Renal pelvis (tissue), 4 donors: Measurements from ENCODE around the gene RAC2. TPM values are rescaled to one million over a fixed set of nuclear protein-coding genes. Genes with fewer than 3 reads are reported as not detected.
"Not testable (repeated sequence)": the region's sequence is repeated elsewhere in the genome, so short reads cannot be mapped to it uniquely, and the experiment has no call there.

ENCODE experiments used
- DNase-seq: peaks from one replicate; pipeline ENCODE4 v3.0.0-alpha.2; 2013
- polyA plus RNA-seq, 3 donors: library from polyadenylated mRNA; unstranded; fragments of 120-200 nt; gene quantifications; one replicate each; pipeline ENCODE4 v1.2.1, GENCODE V29; 2013; ENCODE audit not compliant: insufficient read length in 3 of 3

Gene RAC2
- polyA plus RNA-seq, 3 donors: 5.5 to 7.5 (median 6.3) TPM

DNA sequence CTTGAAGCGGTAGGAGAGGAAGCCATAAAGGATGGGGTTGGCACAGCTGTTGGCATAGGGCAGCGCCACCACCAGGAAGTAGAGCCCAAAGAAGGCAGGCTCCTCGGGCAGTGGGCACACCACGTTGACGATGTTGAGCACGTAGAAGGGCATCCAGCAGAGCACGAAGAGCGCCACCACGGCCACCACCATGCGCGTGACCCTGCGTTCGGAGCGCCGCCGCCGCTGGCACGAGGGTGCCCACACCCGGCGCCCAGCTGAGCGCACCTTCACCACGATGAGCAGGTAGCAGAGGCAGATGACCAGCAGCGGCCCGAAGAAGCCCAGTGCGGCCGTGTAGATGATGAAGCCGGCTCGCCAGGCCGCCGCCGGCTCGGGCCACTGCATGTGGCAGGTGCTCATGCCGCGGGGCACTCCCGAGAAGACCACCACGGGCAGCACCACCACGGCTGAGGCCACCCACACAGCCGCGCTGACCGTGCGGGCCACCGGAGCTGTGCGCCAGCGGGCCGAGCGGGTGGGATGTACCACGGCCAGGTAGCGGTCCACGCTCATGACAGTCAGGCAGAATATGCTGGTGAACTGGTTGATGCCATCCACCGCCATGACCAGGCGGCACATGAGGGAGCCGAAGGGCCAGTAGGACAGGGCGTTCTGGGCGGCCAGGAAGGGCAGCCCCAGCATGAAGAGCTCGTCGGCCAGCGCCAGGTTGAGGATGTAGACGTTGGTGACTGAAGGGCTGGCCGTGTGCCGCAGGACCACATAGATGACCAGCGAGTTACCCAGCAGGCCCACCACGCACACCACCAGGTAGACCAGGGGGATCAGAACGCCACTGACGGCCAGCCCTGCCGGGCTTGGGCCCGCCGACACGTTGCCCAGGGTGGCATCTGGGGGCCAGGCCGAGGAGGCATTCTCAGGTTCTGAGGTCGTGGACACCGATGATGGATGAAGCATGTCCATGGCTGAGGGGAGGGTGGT, 36.9 kb downstream of the RAC2 start:
- DNase-seq: no peak

DNA sequence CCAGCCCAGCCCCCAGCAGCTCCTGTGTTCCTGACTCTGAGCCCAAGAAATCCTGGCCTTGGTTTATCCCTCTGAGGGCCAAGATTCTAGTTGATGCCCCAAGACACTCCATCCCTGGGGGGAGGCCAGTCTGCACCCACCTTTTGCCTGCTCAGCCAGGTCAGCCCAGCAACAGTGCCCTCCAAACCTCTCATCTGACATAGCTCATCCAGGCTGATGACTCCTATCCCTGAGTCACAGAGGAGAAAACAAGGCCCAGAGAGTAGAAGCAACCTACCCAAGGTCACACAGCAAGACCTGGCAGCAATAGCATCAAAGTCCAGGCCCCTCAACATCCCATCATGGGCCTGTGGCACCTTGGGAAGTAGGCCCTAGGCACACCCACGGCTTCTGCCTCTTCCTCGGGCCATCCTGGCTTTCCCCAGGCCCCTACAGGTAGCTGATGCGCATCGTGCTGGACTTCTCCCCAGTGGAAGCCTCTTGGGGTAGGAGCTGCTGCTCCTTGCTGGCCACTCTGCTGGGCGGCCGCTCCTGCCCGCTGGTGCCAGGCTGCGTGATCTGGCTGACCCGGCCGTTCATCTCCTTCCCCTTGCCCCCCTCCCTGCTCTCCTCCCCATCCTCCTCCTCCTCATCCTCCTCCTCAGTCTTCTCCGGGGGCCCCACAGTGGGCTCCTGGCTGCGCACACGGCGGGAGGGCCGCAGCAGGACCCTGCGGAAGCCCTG, 37.8 kb downstream of the RAC2 start:
- DNase-seq: no peak

DNA sequence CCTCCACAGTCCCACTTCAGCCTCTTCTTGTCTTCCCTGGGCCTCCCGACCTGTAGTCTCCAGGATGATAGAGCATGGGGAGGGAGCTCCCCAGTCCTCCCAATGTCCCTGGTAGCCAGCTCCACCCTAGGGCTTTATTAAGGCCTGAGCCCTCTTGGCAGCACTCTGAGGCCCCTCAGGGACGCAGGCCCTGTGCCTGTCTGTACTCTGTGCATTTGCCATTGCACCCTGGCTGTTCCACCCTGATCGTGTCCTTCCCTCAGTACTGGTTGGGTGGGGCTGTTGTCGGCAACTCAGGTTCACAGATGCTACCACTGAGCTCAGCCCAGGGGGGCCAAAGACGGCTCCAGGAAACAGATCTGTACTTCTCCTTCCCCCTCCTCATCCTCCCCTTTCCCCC, 39.0 kb downstream of the RAC2 start:
- no peak for DNase-seq

DNA sequence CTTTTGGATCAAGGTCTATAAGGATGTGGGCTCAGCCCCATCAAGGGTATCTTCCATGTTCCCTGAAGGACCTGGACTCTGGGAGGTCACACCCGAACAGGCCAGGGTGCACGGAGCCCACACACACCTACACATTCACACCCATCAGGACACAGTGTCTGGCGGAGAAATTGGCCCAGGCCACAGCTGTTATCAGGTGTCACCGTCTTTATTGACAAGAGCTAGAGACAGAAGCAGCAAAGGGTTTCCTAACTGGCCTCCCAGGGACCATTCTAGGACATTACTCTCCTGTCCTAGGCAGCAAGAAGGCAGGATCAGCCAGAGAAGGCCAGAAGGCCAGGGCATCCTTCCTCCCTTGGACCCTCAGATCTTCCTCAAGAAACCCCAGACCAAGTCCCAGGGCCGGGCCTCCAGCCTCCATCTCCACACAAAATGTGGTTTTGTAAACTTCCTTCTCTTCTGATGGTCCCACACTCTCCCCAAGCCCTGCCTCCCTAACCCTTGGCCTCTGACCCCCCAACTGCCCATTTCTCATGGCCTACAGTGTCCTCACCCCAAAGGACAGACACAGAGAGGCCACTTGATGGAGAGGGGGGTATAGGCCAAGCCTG, 39.9 kb downstream of the RAC2 start:
- no peak for DNase-seq

DNA sequence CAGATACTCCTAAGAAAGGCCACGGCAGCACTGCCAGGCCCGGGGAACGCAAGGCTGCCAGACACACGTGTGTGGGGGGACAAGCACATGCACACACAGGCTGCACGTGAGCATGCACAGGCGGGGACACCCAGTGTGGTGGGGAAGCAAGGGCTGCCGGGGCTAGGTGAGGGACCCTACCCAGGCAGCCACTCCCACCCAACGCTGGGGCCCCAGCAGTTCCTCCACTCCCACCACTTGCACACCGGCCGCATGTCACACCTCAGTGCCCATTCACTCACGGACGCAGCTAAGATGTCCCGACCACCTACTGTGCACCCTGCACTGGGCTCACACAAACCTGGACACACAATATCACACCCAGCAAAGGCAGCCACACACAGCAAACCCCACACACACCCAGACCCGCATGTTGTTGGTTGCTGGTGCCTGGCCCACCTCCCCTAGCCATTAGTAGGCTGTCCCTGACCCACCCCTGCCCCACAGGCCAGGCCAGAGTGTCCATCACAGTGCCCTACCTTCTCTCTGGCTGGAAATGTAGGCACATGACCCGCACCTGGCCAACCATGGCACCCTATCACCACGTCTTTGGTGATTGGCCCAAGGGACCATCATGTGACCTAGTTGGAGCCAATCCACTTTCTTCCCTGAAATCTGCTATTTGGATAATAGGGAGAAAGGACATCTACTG, 40.6 kb downstream of the RAC2 start:
- DNase-seq: no peak

DNA sequence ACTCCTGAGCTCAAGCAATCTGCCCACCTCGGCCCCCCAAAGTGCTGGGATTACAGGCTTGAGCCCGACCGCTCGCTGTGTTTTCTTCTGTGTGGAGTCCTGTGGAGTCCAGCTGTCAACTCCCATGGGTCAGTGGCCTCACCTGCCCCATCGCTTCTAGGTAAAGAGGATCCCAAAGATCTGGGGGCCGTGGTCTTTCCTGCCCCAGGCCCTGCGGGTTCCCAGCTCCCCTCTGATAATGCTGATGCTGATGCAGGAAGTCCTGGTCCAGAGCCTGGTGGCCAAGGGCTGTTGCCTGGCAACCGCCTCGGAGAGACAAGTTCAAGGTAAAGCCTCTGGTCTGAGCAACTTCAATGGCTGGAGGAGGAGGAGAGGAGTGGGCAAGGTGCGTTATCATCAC, 41.4 kb downstream of the RAC2 start:
- DNase-seq: no peak

DNA sequence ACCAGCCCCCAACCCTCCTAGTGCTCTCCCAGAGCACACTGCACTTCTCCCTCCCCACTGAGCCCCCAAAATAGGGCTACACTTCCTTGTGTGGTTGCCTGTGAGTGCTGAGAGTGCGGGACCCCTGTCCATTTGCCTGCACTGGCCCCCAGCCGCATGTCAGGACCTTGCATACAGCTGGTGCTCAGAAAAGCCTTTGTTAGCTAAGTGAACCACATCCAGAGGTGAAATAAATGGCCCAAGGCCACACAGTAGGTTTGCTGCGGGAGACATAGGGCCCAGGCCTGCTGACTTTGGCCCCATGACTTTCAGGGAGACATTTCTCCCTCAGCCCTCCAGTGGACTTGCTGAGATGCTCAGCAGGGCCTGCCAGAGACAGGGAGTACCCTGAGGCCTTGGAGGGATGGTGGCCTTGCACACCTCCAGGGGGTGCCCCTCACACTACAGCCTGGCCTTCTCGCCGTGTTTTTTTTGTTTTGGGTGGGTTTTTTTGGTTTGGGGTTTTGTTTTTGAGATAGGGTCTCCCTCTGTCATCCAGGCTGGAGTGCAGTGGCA, 42.0 kb downstream of the RAC2 start:
- no peak for DNase-seq

DNA sequence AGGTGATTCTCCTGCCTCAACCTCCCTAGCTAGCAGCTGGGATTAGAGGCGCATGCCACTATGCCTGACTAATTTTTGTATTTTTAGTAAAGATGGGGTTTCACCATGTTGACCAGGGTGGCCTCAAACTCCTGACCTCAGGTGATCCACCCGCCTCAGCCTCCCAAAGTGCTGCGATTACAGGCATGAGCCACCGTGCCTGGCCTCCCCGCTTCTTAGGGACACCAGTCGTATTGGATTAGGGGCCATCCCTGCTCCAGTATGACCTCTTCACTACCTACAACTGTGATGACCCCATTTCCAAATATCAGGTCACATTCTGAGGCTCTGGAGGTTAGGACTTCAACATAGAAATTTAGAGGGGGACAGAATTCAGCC, 42.6 kb downstream of the RAC2 start:
- not testable (repeated sequence) for DNase-seq

DNA sequence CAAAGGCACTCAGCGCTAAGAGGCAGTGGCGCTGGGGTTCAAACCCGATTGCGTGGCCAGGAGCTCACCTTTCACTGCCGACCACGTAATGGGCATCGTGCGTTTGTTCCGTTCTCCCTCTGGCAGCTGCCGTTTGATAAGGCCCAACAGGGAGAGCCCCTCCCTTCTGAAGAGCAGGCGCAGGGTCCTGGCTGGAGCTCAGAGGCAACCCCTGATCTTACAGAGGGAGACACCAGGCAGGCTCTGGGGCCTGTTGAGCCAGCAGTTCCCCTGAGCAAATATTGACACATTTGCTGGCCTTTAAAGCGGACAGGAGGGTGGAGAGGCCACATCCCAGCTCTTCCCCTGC, 44.3 kb downstream of the RAC2 start:
- DNase-seq: no peak

DNA sequence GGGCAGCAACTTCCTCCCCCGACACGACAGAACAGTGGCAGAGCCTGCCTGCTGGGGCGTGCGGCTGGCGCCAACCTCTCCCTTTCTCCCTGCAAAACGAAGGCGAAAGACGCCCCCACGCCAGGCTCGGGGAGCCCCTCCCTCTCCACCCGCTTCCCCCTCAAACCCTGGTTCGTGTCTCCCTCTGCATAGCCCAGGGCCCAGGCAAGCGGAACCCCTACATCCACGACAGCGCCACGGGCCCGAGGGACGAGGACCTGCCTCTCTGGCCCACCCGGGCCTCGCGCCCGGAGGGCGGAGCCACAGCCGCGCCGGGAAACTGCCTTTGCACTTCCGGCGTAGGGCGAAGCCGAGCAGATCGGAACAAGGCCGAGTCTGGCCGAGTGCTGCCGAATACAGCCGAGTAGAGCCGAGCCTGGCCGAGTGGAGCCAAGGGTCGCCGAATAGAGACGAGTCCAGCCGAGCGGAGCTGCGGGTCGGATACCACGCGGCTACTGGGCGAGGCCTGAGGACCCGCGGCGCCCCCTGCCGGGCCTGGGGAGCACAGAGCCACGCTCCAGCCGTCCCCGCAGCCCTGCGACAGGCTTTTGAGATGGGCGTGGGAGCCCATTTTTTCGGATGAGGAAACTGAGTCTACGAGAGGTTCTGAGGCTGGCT, 44.8 kb downstream of the RAC2 start:
- peak; percentile 98 for DNase-seq

DNA sequence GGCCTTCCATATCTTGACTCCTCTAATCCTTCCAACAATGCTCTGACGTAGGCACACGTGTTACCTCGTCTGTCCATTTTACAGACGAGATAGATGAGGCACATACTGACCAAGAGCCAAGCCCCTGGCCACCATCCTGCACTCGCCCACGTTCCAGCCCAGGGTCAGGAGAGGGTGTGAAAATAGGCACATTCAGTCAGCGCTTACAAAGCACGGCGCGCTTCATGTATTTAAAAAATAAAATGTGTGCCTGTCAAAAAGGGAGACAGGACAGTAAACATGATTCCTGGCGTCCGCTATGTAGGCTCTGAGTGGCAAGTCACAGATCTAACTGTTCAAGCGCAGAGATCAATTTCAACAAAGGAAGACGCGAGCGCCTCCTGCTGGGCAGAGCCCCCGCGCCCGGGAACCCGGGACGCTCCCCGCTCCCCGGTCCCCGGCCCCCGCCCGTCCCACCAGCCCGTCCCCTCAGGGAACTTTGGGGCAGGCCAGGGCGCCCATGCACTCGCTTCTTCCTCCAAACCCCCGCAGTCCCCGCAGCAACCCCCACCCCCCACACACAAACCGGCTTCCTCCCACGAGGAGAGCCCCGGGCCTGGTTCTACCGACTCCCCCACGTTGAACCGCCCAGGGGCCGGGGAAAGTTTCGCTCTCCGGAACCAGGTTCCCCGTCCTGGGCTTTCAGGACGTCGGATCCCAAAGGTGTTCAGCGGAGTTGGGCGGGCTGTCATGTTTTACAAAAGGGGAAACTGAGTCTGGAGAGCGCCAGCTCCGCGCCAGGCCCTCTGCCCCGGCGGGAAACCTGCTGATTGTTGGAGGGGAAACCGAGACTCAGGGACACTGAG, 45.6 kb downstream of the RAC2 start:
- DNase-seq: peak; percentile 81

DNA sequence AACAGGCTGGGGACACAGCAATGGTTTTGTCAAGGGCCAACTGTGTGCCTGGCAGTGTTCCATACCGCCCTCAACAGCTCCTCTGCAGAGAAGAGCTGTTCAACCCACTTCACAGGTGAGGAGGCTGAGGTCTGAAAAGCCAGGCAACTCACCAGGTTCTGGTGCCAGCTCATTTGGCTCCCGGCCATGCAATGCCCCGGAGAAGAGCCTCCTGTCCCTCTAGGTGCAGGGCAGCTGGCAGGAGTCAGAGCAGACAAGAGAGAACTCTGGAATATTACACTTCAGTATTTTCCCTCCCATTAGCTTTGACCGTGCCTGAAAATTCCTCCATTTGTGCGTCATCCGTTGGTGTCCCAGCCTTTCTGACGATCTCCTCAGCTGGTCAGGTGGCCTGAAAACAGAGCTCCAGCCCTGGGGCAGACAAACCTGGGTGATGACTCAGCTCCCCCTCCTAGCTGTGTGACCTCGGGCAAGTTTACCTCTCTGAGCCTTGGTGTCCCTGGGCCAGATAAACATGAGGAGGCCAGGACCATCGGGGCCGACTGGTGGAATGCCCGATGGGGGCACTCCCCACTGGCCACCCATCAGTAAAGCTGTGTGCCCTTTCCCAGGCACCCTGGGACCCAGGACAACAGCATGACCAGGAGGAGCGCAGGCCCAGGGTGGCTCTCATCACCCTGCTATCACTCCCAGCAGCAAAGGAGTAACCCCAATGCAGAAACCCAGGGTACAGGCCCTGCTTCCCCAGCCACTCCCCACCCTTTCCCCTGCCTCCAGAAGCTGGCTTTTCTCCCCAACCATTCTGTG, 46.4 kb downstream of the RAC2 start:
- no peak for DNase-seq

DNA sequence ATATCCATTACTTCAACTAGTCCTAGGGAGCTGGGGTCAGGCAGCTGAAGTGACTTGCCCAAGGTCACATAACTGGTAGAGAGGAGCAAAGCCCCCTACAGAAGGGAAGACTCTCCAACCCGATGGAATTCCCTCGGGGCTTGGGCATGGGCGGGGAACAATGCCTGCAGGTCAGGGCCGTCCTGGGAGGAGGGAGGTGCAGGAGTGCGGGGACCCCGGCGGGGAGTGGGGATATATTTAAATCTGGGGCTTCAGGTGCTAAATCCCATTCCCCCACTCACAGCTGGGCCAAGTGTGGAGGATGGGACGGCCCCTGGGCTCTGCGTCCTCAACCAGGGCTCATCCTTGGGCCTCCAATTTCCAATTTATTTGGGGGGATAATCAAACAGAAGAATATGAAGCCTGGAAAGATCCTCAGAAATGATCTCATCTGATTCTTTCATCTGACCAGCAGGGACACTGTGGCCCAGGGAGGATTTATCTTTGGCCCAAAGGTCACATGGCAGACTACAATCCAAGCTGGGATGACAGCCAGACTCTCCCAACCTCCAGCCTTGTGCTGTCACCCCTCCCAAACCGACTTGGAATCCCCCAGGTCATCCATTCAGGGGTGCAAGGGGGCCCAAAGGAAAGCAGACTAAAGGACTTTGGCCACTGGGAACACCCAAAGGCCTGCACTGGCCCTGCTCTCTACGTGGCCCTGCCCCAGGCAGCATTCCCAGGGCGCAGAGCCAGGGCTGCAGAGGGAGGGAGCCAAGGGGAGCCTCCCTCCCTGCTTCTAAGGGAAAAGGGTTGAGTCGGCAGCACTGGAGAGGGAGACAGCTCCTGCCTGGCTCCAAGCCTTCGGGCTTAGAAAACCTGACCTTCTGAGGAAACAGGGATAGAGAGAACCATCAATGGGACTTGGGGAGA, 47.3 kb downstream of the RAC2 start:
- DNase-seq: peak; percentile 49

DNA sequence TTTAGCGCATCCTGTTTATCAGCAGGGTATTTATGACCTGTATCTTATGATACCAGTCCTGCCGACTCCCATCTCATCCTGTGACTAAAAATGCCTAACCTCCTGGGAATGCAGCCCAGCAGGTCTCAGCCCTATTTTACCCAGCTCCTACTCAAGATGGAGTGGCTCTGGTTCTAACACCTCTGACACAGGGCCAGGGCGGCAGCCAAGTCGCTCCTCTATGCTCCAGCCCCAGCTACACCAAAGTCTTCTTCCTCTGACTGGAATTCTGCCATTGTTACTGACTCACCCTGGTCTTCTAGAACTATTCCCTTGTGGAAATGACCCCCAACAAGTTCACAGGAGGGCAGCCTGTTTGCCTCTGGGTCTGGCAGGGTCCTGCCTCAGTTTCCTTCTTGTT, 48.1 kb downstream of the RAC2 start:
- DNase-seq: no peak

DNA sequence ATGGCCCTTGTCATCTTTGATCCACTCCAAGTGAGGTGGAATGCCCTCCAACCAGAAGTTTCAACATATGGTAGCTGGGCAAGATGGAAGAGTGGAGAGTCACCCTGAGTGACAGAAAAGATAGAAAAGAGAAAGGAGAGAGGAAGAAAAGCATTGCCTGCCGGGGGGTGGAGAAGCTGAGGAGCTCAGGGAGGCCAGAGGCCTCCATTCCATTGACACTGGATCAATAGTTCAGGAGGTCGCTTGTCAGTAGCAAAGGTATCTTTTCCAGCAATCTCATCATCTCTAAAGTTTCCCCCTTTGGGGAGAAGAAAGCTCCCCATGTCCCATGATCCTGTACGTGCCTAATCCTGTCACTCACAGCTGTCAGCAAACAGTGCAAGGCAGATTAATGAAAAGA, 49.3 kb downstream of the RAC2 start:
- DNase-seq: no peak

DNA sequence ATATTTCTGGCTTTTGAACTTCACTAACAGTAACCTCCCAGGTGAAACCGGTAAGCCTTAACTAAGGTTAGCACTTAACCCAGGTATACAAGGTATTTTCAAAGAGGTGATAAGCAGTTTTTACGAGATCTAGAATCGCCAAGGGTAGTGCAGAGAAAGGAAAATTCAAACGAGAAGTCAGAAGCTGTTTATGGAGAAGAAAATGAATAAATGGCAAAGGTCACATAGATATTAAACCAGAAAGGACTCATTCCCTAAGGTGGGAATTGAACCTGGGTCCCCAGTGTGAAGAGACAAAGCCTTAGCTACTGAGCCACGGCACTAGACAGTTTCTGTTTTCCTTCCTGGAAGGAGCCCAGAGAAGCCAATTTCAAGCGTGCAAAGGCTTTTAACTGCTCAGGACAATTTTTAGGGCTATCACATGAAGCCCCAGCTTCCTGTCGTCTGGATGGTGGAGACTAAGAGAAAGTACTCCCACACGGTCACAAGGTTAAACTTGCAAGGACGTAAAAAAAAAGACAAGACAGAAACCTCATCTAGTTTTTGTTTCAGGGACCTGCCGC, 50.4 kb downstream of the RAC2 start:
- peak; percentile 61 for DNase-seq

DNA sequence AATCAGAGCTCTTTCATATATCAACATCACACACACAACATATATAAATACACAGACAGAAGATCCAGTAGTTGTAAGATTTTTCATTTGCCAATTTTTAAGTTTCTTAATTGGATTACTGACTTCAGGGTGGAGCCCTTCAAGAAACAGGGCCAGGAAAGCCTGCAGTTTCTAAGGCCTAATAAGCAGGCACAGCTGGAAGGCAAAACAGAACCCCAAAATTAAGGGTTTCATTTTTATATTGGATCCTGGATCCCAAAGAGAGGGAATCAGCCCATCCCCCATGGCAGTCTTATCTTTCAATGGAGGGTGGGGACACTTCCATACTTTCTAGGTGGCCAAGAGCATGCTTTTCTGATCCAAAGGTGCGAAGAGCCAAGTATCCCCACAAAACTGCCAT, 51.3 kb downstream of the RAC2 start:
- no peak for DNase-seq

DNA sequence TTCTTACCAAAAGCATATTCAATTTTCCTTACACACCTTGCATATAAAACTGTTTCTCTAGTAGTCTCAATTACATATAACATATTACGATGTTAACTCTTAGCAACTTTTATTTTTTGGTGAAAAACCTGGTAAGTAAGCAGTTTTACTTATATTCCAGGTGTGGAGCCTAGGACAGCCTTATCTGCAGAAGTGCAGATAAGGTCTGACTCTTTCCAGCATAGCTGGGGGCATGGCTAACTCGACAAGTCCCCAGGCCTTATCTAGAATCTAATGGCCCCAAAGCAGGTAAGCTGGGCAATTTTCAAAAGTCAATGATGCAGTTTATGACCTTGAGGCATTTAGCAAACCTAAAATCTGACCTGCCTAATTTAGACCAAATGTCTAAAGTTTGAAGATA, 51.9 kb downstream of the RAC2 start:
- DNase-seq: no peak
